Mesodermal cell (in vitro differentiated cells): ENCODE measurements around the gene CAMK1D.
"Not testable (repeated sequence)": the region's sequence is repeated elsewhere in the genome, so short reads cannot be mapped to it uniquely, and the experiment has no call there.

Experiments
- H3K27ac ChIP-seq: 2 replicates; pipeline ENCODE4 v1.7.0; 2013; ENCODE audit warnings: mild to moderate bottlenecking, low read depth, low read length, moderate library complexity; ENCODE audit not compliant: severe bottlenecking
- H3K36me3 ChIP-seq: 2 replicates; pipeline ENCODE4 v1.7.1; 2013; ENCODE audit warnings: mild to moderate bottlenecking, low read length, moderate library complexity; ENCODE audit not compliant: control insufficient read depth, insufficient read depth
- H3K4me1 ChIP-seq: one replicate; pipeline ENCODE4 v1.7.1; 2013; ENCODE audit warnings: mild to moderate bottlenecking, low read length; ENCODE audit not compliant: insufficient read depth, control insufficient read depth, poor library complexity, severe bottlenecking
- H3K4me3 ChIP-seq: 2 replicates; pipeline ENCODE4 v1.7.0; 2013; ENCODE audit warnings: low read length, control low read depth, mild to moderate bottlenecking; ENCODE audit not compliant: insufficient read depth, poor library complexity, severe bottlenecking; ENCODE audit errors: extremely low read depth
- H3K9me3 ChIP-seq: 2 replicates; pipeline ENCODE4 v1.7.1; 2013; ENCODE audit warnings: mild to moderate bottlenecking, low read length, moderate library complexity; ENCODE audit not compliant: control insufficient read depth
- WGBS, 2 experiments: methylation state at CpG; one replicate each; pipeline ENCODE4 v1.1.5; 2013; ENCODE audit warnings: missing lambda C conversion rate in 2 of 2; ENCODE audit not compliant: insufficient coverage in 2 of 2; 5-methylcytosine and 5-hydroxymethylcytosine counted together

The CAMK1D gene

GRCh38 chr10:12491491-12491890 lies 142.1 kb downstream of the CAMK1D start:
- H3K4me1 ChIP-seq = peaks cover 3% of the 10 kb centered on the region
- no peak overlapping the region for H3K4me3 ChIP-seq
- no peaks in the 10 kb centered on the region for H3K36me3 ChIP-seq
- 87 to 93% methylated on average over 7 to 9 of the region's 10 CpGs for WGBS, 2 experiments
- no peak overlapping the region for H3K27ac ChIP-seq
- H3K9me3 ChIP-seq = no peaks in the 10 kb centered on the region

- Histone ChIP-seq H3K9me3 (no peaks in the 10 kb centered on the region), H3K36me3 (no peaks in the 10 kb centered on the region), H3K27ac (no peak overlapping the region), H3K4me1 (peaks cover 3% of the 10 kb centered on the region), H3K4me3 (no peak overlapping the region)
- WGBS, 2 experiments = 93 to 100% methylated on average over 1 to 4 of the region's 8 CpGs
Observed at GRCh38 chr10:12492016-12492415, 142.7 kb downstream of the CAMK1D start.

GRCh38 chr10:12497046-12497445 lies 147.7 kb downstream of the CAMK1D start:
- not testable (repeated sequence) for H3K9me3 ChIP-seq, H3K4me1 ChIP-seq, H3K27ac ChIP-seq, H3K36me3 ChIP-seq, H3K4me3 ChIP-seq
- 85 to 95% methylated on average over 8 to 9 of the region's 10 CpGs for WGBS, 2 experiments

DNA sequence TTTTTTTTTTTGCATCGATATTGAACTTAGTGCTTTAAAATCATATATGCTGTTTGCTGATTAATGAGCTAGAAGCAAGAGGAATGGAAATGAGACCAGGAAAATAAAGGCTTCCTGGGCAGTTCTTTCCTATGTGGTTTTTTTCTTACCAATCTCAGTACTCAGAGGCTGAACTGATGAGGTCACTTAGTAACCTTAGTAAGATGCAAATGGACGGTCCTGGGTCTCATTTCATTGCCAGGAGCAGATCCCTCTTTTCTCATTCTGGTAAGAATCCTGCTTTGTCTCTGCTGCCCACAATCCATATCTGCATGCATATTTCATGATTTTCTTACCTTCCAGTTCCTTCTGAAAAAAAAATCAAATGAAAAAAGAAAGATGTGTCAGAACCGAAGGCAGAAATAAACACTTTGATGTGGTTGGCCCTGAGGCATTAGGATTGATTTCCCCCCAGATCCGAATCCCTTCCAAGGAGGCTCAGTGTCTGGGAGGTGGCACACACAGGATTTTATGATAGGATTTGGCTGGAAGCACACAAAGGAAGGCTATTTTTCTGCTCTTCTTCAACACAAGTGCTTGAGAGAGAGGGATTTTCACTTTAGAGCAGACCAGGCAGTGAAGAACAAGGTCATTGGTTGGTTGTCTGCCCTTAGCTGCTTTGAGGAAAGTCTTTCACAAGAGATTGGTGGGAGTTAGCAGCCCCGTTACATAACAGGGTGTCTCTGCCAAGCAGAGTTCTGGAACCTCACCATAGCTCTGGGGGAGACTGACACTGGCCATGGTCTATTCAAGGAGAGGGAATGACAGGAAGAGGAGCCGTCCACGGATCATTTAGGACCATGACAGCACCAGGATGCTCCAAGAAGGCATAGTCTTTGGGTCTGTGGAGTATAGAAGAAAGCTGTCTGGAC lies 150.0 kb downstream of the CAMK1D start:
- WGBS, 2 experiments = 82 to 86% methylated on average over 5 to 6 of the region's 7 CpGs
- H3K9me3 ChIP-seq = no peaks in the 10 kb centered on the region
- no peak overlapping the region for H3K4me3 ChIP-seq
- H3K4me1 ChIP-seq = no peaks in the 10 kb centered on the region
- H3K36me3 ChIP-seq = no peaks in the 10 kb centered on the region
- no peak overlapping the region for H3K27ac ChIP-seq

- WGBS, 2 experiments = 90 to 92% methylated on average over 4 to 6 of the region's 7 CpGs
- Histone ChIP-seq H3K4me1 (no peaks in the 10 kb centered on the region), H3K27ac (no peak overlapping the region), H3K9me3 (no peaks in the 10 kb centered on the region), H3K36me3 (no peaks in the 10 kb centered on the region), H3K4me3 (no peak overlapping the region)
Observed at GRCh38 chr10:12500381-12501303, 151.3 kb downstream of the CAMK1D start.

GRCh38 chr10:12501324-12501723 lies 152.0 kb downstream of the CAMK1D start:
- no peaks in the 10 kb centered on the region for H3K36me3 ChIP-seq
- H3K27ac ChIP-seq = no peak overlapping the region
- H3K9me3 ChIP-seq = no peaks in the 10 kb centered on the region
- 72 to 84% methylated on average over 7 to 11 of the region's 12 CpGs for WGBS, 2 experiments
- H3K4me3 ChIP-seq = no peak overlapping the region
- no peaks in the 10 kb centered on the region for H3K4me1 ChIP-seq

- Histone ChIP-seq H3K9me3 (no peaks in the 10 kb centered on the region), H3K4me3 (no peak overlapping the region), H3K4me1 (no peaks in the 10 kb centered on the region), H3K36me3 (no peaks in the 10 kb centered on the region), H3K27ac (no peak overlapping the region)
- WGBS, 2 experiments = 88 to 90% methylated on average over 16 of the region's 16 CpGs
Observed at GRCh38 chr10:12501841-12502525, 152.6 kb downstream of the CAMK1D start.

GRCh38 chr10:12502526-12503274 lies 153.4 kb downstream of the CAMK1D start:
- no peaks in the 10 kb centered on the region for H3K36me3 ChIP-seq
- H3K27ac ChIP-seq = no peak overlapping the region
- no peaks in the 10 kb centered on the region for H3K9me3 ChIP-seq
- WGBS, 2 experiments = 90 to 95% methylated on average over 14 to 17 of the region's 19 CpGs
- no peaks in the 10 kb centered on the region for H3K4me1 ChIP-seq
- H3K4me3 ChIP-seq = no peak overlapping the region

DNA sequence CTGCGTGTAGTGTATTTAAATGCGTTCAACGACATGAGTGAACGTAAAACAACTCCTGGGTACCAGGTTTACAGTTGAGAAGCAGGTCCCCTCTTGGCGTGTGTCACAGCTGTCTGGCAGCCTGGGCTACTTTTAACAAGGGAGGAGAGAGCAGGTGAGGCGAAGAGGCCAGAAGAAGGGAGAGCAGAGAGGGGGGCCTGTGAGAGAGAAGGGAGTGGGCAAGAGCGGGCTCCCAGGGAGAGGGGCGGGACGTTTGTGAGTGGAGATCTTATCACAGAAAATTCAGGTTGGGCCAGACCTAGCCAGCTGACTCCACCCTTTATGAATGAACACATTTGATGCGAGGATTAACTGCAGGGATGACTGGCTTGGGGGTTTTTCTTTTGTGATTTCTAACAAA lies 154.0 kb downstream of the CAMK1D start:
- no peak overlapping the region for H3K27ac ChIP-seq
- no peaks in the 10 kb centered on the region for H3K36me3 ChIP-seq
- no peaks in the 10 kb centered on the region for H3K9me3 ChIP-seq
- 86% methylated on average over 7 to 9 of the region's 10 CpGs for WGBS, 2 experiments
- H3K4me3 ChIP-seq = no peak overlapping the region
- H3K4me1 ChIP-seq = no peaks in the 10 kb centered on the region

- H3K36me3 ChIP-seq = no peaks in the 10 kb centered on the region
- WGBS, 2 experiments = 88 to 90% methylated on average over 4 to 7 of the region's 11 CpGs
Observed at GRCh38 chr10:12504176-12504575, 154.8 kb downstream of the CAMK1D start.

More at GRCh38 chr10:12504176-12504575, 154.8 kb downstream of the CAMK1D start:
- no peak overlapping the region for H3K4me3 ChIP-seq
- H3K4me1 ChIP-seq = no peaks in the 10 kb centered on the region
- no peaks in the 10 kb centered on the region for H3K9me3 ChIP-seq
- H3K27ac ChIP-seq = no peak overlapping the region
